BE2C (cell line): ENCODE results near the gene SLC43A1.

Source experiments
- DNase-seq: peaks from one replicate; pipeline ENCODE4 v3.0.0-alpha.2; 2020
- H3K27me3 ChIP-seq: fragments of 250-450 bp; sonication (Bioruptor Pico); 2 replicates; pipeline ENCODE4 v1.5.1; 2020; ENCODE audit warnings: mild to moderate bottlenecking
- H3K36me3 ChIP-seq: fragments of 250-450 bp; sonication (Bioruptor Pico); 2 replicates; pipeline ENCODE4 v1.5.1; 2020; ENCODE audit warnings: mild to moderate bottlenecking
- H3K4me1 ChIP-seq: fragments of 250-450 bp; sonication (Bioruptor Pico); 2 replicates; pipeline ENCODE4 v1.5.1; 2020
- H3K4me3 ChIP-seq: 2 replicates; pipeline ENCODE4 v1.5.1; 2011; ENCODE audit warnings: low read depth, low read length
- H3K9me3 ChIP-seq: fragments of 250-450 bp; sonication (Bioruptor Pico); 2 replicates; pipeline ENCODE4 v1.5.1; 2020
- CTCF ChIP-seq: IDR thresholded peaks from 2 replicates; pipeline ENCODE4 v1.5.1; 2012; ENCODE audit warnings: mild to moderate bottlenecking, low read depth, low read length

SLC43A1 gene

GRCh38 chr11:57511741-57512430 lies 3.6 kb downstream of the SLC43A1 start:
- H3K27me3 ChIP-seq: no peaks in the 10 kb centered on the region
- H3K4me3 ChIP-seq: no peak overlapping the region
- no peaks in the 10 kb centered on the region for H3K36me3 ChIP-seq
- TF ChIP-seq CTCF: no peak
- no peak for DNase-seq
- no peaks in the 10 kb centered on the region for H3K9me3 ChIP-seq
- no peaks in the 10 kb centered on the region for H3K4me1 ChIP-seq

DNA sequence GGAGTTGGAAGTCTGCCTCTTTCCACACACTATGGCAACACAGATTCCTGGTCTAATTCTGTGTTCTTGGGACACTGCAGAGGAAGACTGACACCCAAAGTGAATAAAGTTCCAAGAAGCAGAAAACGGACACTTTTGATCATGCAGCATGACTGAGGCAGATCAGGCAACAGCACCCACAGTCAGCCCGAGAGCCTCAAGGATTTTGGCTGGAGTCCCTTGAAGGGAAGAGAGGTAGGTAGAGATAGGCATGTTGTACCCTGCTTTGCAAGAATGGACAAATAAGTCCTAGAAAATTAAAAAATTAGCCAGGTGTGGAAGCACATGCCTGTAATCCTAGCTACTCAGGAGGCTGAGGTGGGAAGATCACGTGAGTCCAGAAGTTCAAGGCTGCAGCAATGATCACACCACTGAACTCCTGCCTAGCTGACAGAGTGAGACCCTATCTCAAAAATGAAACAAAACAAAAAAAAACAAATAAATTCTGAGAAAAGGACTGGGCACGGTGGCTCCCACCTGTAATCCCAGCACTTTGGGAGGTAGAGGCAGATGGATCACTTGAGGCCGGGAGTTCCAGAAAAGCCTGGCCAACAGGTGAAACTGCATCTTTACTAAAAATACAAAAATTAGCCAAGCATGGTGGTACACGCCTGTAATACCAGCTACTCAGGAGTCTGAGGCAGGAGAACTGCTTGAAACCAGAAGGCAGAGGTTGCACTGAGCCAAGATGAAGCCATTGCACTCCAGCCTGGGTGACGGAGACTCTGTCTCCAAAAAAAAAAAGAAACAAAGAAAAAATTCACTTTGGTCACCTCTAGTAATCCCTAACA lies 6.9 kb downstream of the SLC43A1 start:
- DNase-seq: no peak
- no peak overlapping the region for H3K4me3 ChIP-seq
- no peaks in the 10 kb centered on the region for H3K36me3 ChIP-seq
- H3K9me3 ChIP-seq: no peaks in the 10 kb centered on the region
- TF ChIP-seq CTCF: no peak
- H3K27me3 ChIP-seq: no peaks in the 10 kb centered on the region
- no peaks in the 10 kb centered on the region for H3K4me1 ChIP-seq

- Histone ChIP-seq H3K27me3 (no peaks in the 10 kb centered on the region), H3K4me3 (no peak overlapping the region), H3K4me1 (no peaks in the 10 kb centered on the region), H3K36me3 (no peaks in the 10 kb centered on the region), H3K9me3 (no peaks in the 10 kb centered on the region)
- TF ChIP-seq CTCF: no peak
- no peak for DNase-seq
These were observed 9.0 kb downstream of the SLC43A1 start for GRCh38 chr11:57506522-57506921.

DNA sequence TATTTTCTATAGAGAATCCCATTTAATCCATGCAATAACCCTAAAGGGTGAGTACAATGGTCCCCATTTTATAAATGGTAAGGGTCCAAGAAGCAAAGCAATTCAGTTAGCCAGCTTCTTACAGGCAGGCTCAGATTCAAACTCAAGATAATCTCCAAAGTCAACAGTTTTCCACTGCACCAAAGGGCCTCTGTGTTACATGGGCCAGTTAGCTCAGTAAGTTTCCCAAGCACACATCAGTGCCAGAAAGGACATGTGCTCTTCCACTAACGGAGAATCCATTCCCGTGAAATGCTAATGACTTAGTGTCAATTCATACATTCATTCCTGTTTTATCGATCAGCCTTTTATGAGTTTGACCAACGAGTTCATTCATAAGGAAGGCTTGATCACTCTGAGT lies 11.0 kb downstream of the SLC43A1 start:
- Histone ChIP-seq H3K36me3 (no peaks in the 10 kb centered on the region), H3K4me1 (no peaks in the 10 kb centered on the region)

GRCh38 chr11:57502870-57503269 lies 12.6 kb downstream of the SLC43A1 start:
- H3K4me3 ChIP-seq: no peak overlapping the region
- H3K27me3 ChIP-seq: no peaks in the 10 kb centered on the region
- H3K4me1 ChIP-seq: no peaks in the 10 kb centered on the region
- no peaks in the 10 kb centered on the region for H3K36me3 ChIP-seq
- no peak for DNase-seq
- H3K9me3 ChIP-seq: no peaks in the 10 kb centered on the region
- TF ChIP-seq CTCF: no peak

More for the DNA sequence above, 11.0 kb downstream of the SLC43A1 start:
- Histone ChIP-seq H3K4me3 (no peak overlapping the region), H3K27me3 (no peaks in the 10 kb centered on the region), H3K9me3 (no peaks in the 10 kb centered on the region)
- no peak for TF ChIP-seq CTCF
- DNase-seq: no peak

- H3K27me3 ChIP-seq: no peaks in the 10 kb centered on the region
- H3K4me3 ChIP-seq: no peak overlapping the region
- TF ChIP-seq CTCF: no peak
- no peaks in the 10 kb centered on the region for H3K4me1 ChIP-seq
- DNase-seq: no peak
- H3K9me3 ChIP-seq: no peaks in the 10 kb centered on the region
- H3K36me3 ChIP-seq: no peaks in the 10 kb centered on the region
These were observed 13.1 kb downstream of the SLC43A1 start for GRCh38 chr11:57502376-57502775.
